HL-60/S4 treated with phorbol 12-myristate 13-acetate at 8.2 ng/mL for 4 days and 3 days (cell line): ENCODE results near the gene KCND3.

Experiments
- in situ Hi-C: fragments of 300-500 bp; cut with MboI; formaldehyde crosslinking; loops from 2 replicates; pipeline ENCODE4 v1.15.0; 2022; ENCODE audit warnings: low sequenced_read_pairs

The KCND3 gene

DNA sequence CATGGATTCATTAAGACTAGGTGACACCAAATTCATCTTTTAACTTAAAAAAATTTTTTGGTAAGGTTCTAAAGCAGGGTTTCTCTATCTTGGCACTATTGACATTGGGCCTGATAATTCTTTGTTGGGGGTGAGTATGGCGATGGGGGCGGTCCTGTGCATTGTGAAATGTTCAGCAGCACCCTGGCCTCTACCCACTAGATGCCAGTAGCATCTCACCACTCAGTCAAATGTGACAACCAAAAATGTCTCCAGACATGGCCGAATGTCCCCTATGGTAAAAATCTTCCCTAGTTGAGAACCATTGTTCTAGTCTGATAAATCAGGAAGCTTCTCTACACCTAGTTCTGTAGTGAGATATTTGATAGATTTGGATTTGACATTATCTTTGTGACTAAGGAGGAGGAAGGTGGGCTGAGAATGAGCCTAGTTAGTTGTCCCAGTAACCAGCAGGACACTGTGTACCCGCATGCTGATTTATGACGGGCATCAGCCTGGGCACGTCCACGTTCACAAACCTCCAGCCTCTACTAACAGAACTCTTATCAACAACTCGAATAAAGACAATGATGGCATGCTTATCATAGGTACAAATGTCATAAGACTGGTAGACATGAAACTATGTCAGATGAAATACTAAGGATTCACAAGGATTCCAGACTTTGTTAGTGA is 104.6 kb downstream of the KCND3 start:
- in situ Hi-C loops = no loop called here

DNA sequence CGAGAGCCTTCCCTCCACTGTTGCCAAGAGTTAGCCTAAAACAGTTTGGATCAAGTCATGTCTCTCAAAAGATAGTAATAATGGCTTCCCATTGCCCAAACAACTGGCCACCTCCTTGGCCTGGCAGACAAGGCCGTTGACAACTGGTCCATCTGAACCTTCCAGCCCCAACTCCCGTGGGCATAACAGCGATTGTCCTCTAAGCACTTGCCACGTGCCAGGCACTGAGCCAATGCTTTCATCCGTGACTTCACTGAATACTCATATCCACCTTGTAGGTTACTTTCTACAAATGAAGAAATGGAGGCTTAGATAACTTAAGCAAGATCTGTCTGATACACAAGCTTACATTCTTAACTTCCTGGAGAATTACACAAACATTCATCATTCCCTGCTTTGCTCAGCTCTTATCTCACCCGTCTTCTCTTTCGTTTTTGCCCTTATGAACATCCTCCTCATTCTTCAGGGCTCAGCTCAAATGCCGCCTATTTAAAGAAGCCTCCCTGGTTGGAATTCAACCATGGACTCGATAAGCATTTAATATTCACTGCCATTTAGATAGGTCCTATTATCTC is 106.4 kb downstream of the KCND3 start:
- in situ Hi-C loops = no loop called here

DNA sequence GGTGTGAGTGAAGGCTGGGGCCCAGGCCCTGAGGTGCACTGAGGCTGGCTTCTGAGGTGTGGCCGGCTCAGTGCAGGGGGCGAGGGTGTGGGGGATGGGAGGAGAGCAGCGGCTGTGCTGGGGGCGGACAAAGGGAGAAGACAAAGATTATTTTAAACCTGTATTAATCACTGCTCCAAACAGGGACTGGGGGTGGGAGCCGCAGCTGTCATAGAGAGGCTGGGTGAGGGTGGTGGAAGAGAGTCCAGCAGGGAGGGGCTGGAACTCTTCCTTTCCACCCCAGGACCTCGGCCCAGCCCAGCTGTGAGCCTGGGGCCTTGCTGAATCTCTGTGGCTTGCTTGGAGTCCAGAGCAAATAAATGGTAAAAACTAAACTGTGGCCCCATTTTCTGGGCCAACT is 106.9 kb downstream of the KCND3 start:
- in situ Hi-C loops = no loop called here

DNA sequence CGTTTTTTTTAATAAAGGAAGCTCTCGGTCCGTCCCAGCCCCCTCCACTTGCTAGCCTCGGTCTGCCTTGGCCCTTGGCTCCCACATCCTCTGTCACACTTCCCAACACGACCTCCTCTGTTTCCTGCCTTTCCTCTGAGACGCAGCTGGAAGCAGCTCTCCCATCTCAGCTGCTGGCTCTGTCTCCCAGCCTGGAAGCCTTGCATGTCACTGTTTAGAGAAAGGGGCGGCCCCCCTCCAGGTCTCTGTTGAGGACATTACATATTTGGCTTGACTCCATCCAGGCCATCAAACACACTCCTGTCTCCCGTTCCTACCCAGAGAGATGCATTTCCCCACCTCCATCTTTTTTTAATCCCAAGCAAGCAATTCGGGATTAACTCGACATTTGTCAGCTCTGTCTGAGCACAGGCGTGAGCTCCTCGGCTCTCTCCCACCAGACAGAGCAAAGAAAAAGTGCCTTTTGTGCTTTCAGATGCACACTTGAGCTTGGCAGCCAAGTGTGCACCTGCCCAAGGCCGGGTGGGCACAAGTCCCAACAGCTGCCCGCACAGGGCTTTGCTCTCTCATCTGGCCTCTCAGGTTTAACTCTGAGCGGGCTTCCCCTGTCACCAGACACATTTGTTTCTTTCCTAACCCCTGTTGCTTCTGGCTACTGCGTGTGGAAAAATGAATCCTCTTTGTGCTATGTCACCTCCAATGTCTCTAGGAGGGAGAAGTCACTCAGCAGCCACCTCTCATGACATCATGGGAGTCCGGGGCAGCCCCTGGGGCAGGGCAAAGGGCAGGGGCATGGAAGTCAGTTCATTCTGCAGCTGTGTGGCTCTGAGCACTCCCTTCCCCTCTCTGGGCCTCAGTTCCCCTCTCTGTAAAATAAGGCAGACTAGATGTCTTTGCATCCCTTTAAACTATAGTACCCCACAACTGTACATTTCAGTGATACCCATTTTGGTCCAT is 108.3 kb downstream of the KCND3 start:
- in situ Hi-C loops = no loop called here

DNA sequence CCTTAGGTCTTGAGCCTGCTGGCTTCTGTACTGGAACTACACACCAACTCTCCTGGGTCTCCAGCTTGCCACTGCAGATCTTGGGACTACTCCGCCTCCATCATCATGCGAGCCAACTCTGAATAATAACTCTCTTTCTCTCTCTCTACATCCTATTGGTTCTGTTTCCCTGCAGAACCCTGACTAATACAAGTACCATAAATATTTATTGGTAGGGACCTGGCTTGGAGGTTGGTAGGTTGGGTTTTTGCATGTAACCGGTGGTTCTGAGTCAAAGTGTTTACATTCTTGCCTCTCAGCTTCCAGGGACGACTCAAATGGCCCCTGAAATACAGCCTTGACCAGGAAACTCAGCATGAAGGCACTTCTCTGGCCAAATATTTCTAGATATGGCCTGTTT is 110.4 kb downstream of the KCND3 start:
- in situ Hi-C loops = no loop called here

DNA sequence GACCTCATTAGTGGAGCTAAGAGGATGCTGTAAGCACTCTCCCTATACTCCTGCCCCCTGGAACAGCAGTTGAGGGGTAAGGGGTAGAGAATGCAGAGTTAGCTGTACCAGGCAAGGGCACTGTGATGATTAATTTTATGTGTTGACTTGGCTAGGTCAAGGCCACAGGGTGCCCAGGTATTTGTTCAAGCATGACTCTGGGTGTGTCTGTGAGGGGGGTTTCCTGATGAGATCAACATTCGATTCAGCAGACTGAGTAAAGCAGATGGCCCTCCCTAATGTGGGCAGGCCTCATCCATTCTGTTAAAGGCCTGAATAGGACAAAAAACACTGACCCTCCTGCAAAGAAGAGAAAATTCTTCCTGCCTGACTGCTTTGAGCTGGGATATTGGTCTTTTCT is 110.8 kb downstream of the KCND3 start:
- in situ Hi-C loops = no loop called here

DNA sequence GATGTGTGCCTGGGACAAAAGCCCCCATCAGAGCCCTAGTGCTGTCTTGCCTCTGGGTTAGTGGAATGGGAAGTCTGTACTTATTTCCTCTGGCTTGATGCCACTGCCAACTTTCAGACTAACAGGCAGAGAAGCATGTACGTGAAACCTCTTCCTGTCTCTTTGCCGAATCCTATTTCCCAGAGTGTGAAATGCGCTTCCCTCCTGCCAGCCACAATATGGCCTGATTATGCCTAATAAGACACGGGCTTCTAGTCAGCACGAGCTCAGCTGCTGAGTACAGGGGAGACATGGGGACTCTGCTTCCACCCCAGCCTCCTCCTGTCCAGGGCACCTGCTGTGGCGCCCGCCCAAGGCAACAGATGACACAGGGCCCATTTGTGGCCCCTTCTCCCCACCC is 111.4 kb downstream of the KCND3 start:
- in situ Hi-C loops = no loop called here

DNA sequence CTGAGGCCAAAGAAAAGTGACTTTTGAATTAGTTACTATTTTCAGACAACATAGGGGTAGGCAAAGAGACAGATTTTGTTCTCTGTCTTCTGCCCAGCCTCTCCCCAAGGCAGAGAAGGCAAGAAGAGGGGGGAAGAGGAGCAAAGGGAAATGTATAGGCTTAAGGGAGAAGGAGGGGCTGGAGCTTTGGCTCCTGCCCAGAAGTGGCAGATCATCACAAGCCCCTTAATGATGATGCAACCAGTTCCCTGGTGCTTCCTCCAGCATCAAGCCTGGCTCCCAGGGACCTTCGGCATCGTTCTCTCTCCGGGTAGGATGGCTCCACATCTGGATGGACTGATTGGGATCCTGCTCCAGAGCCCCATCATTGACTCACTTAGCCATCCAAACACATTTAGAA is 112.8 kb downstream of the KCND3 start:
- in situ Hi-C loops = no loop called here

DNA sequence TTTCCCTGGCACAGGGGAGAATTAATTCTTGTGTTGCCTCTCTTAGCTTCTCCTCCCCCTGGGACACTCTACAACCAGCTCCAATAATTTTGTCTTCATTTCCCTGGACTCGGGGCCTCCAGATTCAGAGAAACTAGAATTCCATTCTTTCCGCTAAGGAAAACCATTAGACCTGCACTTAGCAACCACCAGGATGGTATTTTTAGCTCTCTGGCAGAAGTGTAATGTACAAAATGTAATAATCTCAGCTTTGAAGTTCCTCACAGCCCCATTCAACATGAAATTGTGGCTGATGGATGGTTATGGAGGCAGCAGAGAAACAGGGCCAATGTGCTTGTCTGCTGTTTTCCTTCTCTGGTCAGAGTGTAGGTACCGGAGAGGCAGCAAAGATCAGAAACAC is 113.8 kb downstream of the KCND3 start:
- in situ Hi-C loops = no loop called here

DNA sequence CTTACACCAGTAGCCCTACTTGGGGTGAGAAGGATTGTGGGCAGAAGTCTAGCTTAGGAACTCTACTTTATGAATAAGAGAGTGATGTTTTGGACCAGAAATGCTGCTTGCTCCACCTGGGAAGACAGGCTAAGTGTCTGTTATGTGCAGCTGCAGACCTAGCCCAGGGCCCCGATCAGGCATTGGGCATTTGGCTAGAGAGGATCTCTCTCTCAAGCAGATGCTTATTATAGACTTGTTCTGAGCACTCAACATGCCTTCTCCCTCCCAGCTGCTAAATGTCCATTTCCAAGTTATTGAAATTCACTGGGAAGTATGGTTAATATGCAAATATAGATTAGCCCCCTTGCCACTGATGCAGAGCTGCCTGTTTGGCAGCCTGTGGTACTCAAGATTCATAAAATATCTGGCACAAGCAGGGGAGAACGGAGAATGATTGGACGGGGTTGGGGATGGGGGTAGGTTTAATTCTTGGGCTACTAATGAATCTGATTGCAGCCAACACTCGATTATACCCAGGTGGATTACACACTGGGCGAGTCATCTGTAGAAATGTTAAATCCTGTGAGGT is 115.9 kb downstream of the KCND3 start:
- in situ Hi-C loops = no loop called here

DNA sequence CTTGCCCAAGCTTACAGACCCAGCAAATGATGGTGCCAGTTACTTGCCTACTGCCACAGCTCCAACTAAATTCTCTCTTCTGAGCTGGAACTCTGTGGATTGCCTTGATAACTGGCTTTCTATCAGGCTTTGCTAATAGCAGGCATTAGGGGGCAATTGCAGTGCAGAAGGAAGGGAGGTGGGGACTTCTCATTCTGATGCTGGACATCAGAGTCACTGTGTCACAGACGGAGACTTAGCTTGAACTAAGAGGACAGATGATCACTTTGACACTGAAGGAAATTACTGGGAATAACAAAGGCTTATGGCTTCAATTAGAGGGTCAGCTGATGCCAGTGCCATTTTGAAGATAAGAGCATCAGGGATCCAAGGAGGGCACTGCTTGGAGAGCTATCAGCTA is 119.3 kb downstream of the KCND3 start:
- in situ Hi-C loops = no loop called here

DNA sequence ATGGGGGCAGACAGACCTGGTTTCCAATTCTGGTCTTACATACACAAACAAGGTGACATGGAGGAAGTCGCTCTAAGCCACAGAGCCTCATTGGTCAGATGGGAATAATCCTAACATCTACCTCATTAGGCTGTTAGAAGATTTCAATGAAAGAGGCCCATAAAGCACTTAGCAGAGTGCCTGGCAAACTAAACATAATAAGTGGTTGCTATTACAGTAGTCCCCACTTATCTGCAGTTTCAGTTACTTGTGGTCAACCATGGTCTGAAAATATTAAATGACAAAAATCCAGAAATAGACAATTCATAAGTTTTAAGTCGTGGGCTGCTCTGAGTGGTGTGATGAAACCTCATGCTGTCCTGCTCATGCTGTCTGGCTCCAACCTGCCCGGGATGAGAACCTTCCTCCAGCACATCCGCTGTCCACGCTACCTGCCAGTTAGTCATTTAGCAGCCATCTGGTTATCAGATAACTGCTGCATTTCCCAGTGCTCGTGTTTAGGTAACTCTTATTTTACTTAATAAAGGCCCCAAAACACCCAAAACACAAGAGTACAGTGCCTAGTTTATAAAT is 121.5 kb downstream of the KCND3 start:
- in situ Hi-C loops = no loop called here

DNA sequence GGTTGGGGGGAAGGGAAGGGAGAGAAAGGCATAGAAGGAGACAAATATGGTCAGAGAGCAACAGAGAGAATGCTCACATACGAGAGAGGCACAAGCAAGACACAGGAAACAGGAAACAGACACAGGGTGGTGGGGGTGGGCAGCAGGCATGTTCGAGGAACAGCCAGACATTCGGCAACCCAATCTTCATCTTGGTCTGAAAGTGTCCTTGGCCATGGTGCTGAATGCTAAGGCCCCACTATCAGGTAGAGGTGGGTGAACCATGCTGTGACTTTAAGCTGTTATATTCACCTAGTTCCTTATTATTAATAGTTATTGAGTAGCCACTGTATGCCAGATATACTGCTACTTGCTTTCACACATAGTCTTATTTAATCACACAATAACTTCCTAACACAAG is 124.6 kb downstream of the KCND3 start:
- in situ Hi-C loops = no loop called here

DNA sequence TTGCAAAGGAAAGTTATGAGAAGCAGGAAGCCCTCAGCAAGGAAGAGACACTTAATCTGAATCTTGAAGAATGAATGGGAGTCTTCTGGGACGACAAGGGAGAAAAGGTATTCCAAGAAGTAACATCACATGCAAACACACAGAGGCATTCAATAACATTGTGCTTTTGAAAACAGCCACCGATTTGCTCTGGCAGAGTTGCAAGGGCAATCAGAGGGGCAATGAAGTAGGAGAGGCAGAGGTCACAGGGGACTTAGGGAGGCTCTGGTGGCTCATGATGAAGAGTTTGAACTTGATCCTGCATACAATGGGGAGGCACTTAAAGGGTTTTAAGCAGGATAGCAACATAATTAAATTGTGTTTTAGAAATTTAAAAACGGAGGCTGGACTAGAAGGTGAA is 126.1 kb downstream of the KCND3 start:
- in situ Hi-C loops = no loop called here

DNA sequence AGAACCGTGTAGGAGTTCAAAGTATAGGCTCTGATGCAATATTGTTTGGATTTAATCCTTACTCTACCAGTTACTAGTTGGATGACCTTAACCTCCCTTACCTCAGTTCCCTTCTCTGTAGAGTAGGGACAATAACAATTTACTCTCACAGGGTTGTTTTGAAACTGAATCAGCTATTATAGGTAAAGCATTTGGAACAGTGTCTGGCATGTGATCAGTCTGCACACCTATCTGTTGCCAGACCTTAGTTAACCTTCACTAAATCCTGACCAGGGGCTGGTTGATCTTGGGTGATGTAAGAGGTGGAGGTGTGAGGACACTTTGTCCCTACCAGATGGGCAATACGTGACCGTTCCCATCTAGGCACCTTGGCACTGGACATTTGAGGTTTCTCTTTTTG is 126.9 kb downstream of the KCND3 start:
- in situ Hi-C loops = no loop called here

DNA sequence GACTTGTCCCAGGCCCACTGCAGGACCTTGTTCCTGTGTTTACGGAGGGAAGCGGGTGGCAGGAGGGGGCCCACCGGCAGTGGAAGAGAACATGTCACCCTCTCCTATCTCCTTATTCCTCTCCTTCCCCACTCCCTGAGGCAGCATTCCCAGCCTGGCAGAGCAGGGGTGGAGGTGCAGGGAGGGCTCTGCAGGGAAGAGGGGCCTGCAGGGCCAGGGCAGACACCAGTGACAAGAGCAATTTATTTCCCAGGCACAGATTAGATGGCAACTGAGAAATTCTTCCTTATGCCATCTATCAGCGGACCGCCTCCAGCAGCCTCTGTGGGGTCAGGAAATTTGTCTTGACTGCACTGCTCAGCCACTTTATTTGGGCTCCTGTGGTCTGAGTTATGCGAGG is 127.9 kb downstream of the KCND3 start:
- in situ Hi-C loops = no loop called here

DNA sequence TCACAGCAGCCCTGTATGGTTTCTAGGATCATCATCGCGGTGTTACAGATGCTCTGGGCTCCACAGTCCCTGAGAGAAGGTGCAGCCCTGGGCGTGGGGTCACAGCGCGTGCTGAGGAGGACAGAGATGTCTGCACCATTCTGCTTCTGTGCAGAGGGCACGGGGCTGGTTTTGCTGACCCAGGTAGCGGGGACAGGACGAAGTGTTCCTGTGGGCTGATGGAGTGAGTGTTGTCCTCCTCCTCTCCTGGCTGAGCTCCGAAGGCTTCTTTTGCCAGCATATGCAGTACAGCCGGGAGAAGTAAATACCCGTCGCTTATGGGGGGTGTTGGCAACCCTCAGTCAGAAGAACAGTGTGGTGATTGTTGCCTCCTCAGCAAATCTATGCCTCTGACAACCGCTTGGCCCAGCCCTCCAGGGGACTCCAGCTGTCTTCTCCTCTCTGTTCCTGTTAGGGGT is 132.2 kb downstream of the KCND3 start:
- in situ Hi-C loops = no loop called here

DNA sequence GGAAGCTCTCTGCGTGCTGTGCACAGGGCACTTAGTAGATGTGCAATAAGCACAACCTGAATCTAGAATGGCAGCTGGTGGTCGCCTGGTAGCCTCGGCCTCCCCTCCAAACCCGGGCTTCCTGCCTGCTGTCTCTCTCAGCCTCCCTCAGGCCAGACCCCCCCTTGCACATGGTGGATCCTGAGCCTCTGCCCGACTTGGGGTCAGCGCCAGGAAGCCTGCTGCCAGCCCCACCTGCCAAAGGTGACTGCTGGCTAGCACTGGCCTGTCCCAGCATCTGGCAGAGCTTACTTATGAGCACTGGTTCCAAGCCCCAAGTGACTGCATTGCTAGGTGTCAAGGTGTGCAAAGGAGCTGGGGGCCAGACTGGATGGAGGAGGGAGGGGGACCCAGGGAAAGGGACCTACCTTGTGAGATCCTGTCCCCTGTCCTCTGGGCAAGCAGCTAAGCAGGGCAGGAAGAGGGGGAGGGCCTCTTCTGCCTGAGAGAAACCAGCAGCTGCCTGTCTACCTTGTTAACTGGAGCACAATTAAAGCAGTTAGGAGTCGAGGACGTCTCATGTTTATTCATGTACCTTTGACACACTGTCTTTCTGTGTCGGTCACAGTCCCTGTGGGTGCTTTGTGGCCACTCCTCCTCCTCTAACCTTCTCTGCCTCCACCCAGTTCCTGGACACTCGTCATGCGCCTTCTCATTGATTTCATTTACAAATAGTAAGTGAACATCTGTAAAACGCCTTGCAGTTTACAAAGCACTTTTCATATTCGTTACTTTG is 132.9 kb downstream of the KCND3 start:
- in situ Hi-C loops = no loop called here

DNA sequence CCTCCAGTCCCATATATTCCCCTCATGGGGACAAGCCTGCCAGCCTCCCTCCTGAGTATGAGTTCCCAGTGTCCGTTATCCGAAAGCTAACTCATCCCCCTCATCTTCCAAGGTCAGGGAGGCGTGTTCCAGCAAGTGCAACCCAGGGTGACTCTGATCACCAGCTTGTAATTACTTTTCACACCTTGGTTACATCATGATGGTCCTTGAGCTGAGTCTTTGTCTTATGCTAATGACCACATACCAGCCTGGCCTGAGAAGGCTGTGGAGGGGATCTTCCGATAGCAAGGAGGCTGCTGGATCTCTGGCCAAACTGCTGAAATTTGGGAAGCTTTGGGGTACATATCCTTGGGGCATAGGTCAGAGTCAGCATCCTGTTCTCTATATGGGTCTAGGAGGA is 134.2 kb downstream of the KCND3 start:
- in situ Hi-C loops = no loop called here

DNA sequence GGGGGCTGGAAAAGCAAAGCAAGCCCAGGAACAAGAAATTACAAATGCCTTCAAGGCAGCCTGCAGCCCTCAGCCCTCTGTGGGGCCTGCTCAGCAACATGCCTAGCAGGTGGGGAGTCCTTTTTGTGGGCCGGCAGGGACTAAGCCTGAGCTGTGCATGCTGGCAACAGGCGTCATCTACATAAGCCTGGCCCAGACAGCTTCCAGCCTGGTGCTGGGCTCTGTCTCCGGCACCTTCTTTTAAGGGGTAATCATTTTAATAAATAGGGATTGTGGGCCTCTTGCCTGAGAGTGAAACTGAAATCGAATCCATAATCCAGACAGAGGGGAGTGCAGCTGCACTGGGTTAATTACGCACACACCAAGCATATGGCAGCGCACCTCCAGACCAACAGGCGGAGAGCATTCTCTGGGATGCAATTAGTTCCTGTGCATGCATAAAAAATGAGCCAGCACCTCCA is 137.2 kb downstream of the KCND3 start:
- in situ Hi-C loops = no loop called here
